PC-3 (cell line): ENCODE results near the gene SPP2.

Experiments used
- EZH2phosphoT487 ChIP-seq: fragments of 300-600 bp; sonication (generic); IDR thresholded peaks from 2 replicates; pipeline ENCODE4 v1.6.1; 2018; ENCODE audit warnings: mild to moderate bottlenecking, antibody characterized with exemption, low read length, borderline replicate concordance
- TF ChIP-seq, protein P1 (sequence below): fragments of 300-600 bp; sonication (generic); conservative IDR thresholded peaks from 2 replicates; pipeline ENCODE4 v1.5.1; 2017; ENCODE audit warnings: antibody characterized with exemption, low read depth, mild to moderate bottlenecking, low read length

- TF ChIP-seq, protein P1, sequence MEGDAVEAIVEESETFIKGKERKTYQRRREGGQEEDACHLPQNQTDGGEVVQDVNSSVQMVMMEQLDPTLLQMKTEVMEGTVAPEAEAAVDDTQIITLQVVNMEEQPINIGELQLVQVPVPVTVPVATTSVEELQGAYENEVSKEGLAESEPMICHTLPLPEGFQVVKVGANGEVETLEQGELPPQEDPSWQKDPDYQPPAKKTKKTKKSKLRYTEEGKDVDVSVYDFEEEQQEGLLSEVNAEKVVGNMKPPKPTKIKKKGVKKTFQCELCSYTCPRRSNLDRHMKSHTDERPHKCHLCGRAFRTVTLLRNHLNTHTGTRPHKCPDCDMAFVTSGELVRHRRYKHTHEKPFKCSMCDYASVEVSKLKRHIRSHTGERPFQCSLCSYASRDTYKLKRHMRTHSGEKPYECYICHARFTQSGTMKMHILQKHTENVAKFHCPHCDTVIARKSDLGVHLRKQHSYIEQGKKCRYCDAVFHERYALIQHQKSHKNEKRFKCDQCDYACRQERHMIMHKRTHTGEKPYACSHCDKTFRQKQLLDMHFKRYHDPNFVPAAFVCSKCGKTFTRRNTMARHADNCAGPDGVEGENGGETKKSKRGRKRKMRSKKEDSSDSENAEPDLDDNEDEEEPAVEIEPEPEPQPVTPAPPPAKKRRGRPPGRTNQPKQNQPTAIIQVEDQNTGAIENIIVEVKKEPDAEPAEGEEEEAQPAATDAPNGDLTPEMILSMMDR: no peak
- no peak for TF ChIP-seq EZH2phosphoT487
Measured at GRCh38 chr2:234025466-234025865, 25.0 kb upstream of the SPP2 start.
